K562 (cell line): ENCODE data around the gene ZNF222. TPM values are rescaled to one million over a fixed set of nuclear protein-coding genes. Genes with fewer than 3 reads are reported as not detected.

Experiments used
- ARHGAP35 ChIP-seq: fragments of 450-650 bp; IDR thresholded peaks from 2 replicates; pipeline ENCODE4 v1.6.1; 2018; ENCODE audit not compliant: partially characterized antibody
- CBX1 ChIP-seq: sonication (generic); IDR thresholded peaks from 2 replicates; pipeline ENCODE4 v1.6.1; 2016; ENCODE audit warnings: antibody characterized with exemption, low read depth, mild to moderate bottlenecking
- DPF2 ChIP-seq: fragments of 450-650 bp; IDR thresholded peaks from 2 replicates; pipeline ENCODE4 v1.6.1; 2016
- ESRRA ChIP-seq: fragments of 450-650 bp; IDR thresholded peaks from 2 replicates; pipeline ENCODE4 v1.6.1; 2014; ENCODE audit warnings: low read depth, mild to moderate bottlenecking, moderate library complexity, borderline replicate concordance
- GABPA ChIP-seq: fragments of 200-800 bp; sonication (Bioruptor generic); conservative IDR thresholded peaks from 2 replicates; pipeline ENCODE4 v1.6.1; 2016; ENCODE audit warnings: low read depth, missing genetic modification characterization, missing compliant biosample characterization
- JUND ChIP-seq, 2 experiments: IDR thresholded peaks; 2 replicates in 1 of 2; 3 replicates in 1 of 2; pipeline ENCODE4 v1.6.1; 2011; ENCODE audit warnings: borderline replicate concordance in 2 of 2, low read depth in 2 of 2, low read length in 2 of 2, improper control_type of control experiment in 1 of 2, missing biosample characterization in 1 of 2, missing genetic modification characterization in 1 of 2, missing genetic modification reagents in 1 of 2
- L3MBTL2 ChIP-seq: fragments of 450-650 bp; IDR thresholded peaks from 2 replicates; pipeline ENCODE4 v1.6.1; 2016; ENCODE audit warnings: mild to moderate bottlenecking, moderate library complexity
- MAZ ChIP-seq, 2 experiments: fragments of 450-650 bp in 1 of 2; sonication (generic) in 1 of 2; formaldehyde crosslinking; IDR thresholded peaks in 1 of 2; conservative IDR thresholded peaks in 1 of 2; 2 replicates each; pipeline versions ENCODE4 v1.4.0 to v1.5.0; 2020; ENCODE audit warnings: mild to moderate bottlenecking in 1 of 2, missing genetic modification reagents in 1 of 2
- NRF1 ChIP-seq, 2 experiments: fragments of 450-650 bp; IDR thresholded peaks in 1 of 2; conservative IDR thresholded peaks in 1 of 2; 2 replicates each; pipeline ENCODE4 v1.6.1; 2014; ENCODE audit warnings: mild to moderate bottlenecking in 2 of 2
- PBX2 ChIP-seq, 2 experiments: IDR thresholded peaks in 1 of 2; conservative IDR thresholded peaks in 1 of 2; 2 replicates each; pipeline ENCODE4 v1.6.1; 2016; ENCODE audit warnings: low read depth in 2 of 2, mild to moderate bottlenecking in 1 of 2, missing compliant biosample characterization in 1 of 2, missing genetic modification characterization in 1 of 2, moderate library complexity in 1 of 2
- POU5F1 ChIP-seq: fragments of 150-350 bp; IDR thresholded peaks from 2 replicates; pipeline ENCODE4 v1.6.1; 2014; ENCODE audit warnings: borderline replicate concordance, low read length, low read depth, mild to moderate bottlenecking; ENCODE audit not compliant: partially characterized antibody
- ZBTB40 ChIP-seq, 2 experiments: fragments of 450-650 bp in 1 of 2; sonication (generic) in 1 of 2; formaldehyde crosslinking in 1 of 2; IDR thresholded peaks; 2 replicates each; pipeline versions ENCODE4 v1.7.1 to v1.9.0; 2016 to 2022; ENCODE audit warnings: inconsistent platforms in 1 of 2, mild to moderate bottlenecking in 1 of 2, missing genetic modification reagents in 1 of 2
- ZNF143 ChIP-seq: sonication (generic); formaldehyde crosslinking; IDR thresholded peaks from 2 replicates; pipeline ENCODE4 v1.9.0; 2022; ENCODE audit warnings: mild to moderate bottlenecking, missing genetic modification reagents
- polyA plus RNA-seq, 8 experiments: library from polyadenylated mRNA; depleted of rRNA in 4 of 8; stranded (reverse) in 5 of 8; unstranded in 3 of 8; fragments of >200 nt; fragmentation: Nextera tagmentation in 2 of 8; fragmentation: Illumina TruSeq in 1 of 8; extraction: Ambion mirVana in 2 of 8; extraction: Trizol in 1 of 8; gene quantifications; 2 replicates each; pipeline versions ENCODE4 v1.2.1 to v1.2.3, GENCODE V29; 2011 to 2014; ENCODE audit warnings: inconsistent platforms in 1 of 8, missing spikeins in 1 of 8
- total RNA-seq, 7 experiments: library from RNA; depleted of rRNA in 6 of 7; stranded (reverse); fragments of >200 nt in 6 of 7; fragmentation: Illumina TruSeq in 2 of 7; extraction: Trizol in 2 of 7; gene quantifications; 2 replicates each; pipeline versions ENCODE4 v1.2.1 to v1.2.3, GENCODE V29; 2011 to 2021; ENCODE audit warnings: low replicate concordance in 1 of 7

ZNF222 gene
- total and polyA plus RNA-seq, 9 of the 15 experiments (the other 6 are each of a cell fraction or from before 2014, with no cell fraction given): 2.3 to 4.5 (median 3.0) TPM

DNA sequence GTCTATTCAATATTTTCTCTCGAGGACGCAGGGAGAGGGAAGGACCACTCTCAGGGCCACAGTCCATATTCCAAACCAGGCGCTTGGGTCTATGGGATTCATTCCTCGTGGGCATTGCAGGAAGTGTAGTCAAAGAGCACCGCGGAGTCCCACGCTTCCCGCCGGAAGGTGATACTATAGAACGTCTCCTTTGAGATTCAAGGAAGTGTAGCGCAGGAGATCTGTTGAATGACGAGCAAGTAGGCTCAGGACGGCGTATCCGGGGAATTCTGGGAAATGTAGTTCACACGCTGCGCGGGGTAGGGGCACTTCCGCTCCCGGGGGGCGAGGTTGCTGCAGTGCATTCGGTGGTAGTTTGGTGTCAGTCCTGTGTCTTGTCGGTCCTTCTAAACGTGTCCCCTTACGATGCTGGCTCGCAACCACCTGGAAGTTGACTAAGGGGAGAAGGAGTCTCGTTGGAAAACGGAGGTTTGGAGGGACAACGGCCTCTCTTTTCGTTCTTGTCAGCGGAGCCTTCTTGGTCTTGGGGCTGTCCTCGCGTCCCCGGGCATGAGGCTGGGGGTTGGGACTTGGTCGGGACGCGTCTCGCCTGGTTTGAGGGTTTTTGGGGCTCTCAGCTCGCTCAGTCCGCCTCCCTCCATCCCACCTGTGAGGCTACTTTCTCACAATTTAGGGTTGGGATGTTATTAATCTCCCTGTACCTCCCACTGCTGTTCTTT, 46.8 kb downstream of the ZNF222 start, which contains the start of gene ZNF284 (continued):
- peak; percentile 94 for TF ChIP-seq ZBTB40 (IDR thresholded peaks at IDR 0.05)
- no peak for TF ChIP-seq ZBTB40 (CRISPR knock-in tag; IDR thresholded peaks at IDR 0.05)
- peak; percentile 54; the same call in 1 of the 2 replicates for TF ChIP-seq CBX1
- 0 out of 2 replicates have a peak, but pooled peaks have one; percentile 35 for TF ChIP-seq ESRRA
- no peak for TF ChIP-seq PBX2 (CRISPR knock-in tag; IDR thresholded peaks at IDR 0.05; ENCODE audit: low read depth)
- TF ChIP-seq PBX2 (tag; conservative IDR thresholded peaks at IDR 0.05; ENCODE audit: low read depth): peak; percentile 70
- TF ChIP-seq DPF2: no peak
- peak; percentile 95 for TF ChIP-seq L3MBTL2
- TF ChIP-seq NRF1 (conservative IDR thresholded peaks at IDR 0.05 in 1 of 2, IDR thresholded peaks at IDR 0.05 in 1 of 2): peak; percentile 62 to 69
- TF ChIP-seq GABPA: peak; percentile 95
- TF ChIP-seq POU5F1: no peak
- TF ChIP-seq MAZ (CRISPR knock-in tag; conservative IDR thresholded peaks at IDR 0.05 in 1 of 2, IDR thresholded peaks at IDR 0.05 in 1 of 2): peak; percentile 44 to 90; a peak in 3 of 4 replicates
- TF ChIP-seq JUND (IDR thresholded peaks at IDR 0.05; ENCODE audit: borderline replicate concordance, low read depth, low read length): peak; percentile 31; the same call in 1 of the 2 replicates
- TF ChIP-seq JUND (tag; IDR thresholded peaks at IDR 0.05; ENCODE audit: borderline replicate concordance, low read depth, low read length): peak; percentile 14; the same call in 1 of the 3 replicates
- peak; percentile 89 for TF ChIP-seq ZNF143 (CRISPR knock-in tag)
- TF ChIP-seq ARHGAP35: no peak
